ENCODE results near the gene ESRP2. TPM values are rescaled to one million over a fixed set of nuclear protein-coding genes. Genes with fewer than 3 reads are reported as not detected.

Gene ESRP2
- total RNA-seq, 1 donor from 2014 or later, result 25.5 TPM

- TF ChIP-seq CTCF (conservative IDR thresholded peaks at IDR 0.05; ENCODE audit: low read depth, low read length), result no peak
- peak overlapping the region; percentile 71 for H3K4me3 ChIP-seq (ENCODE audit: low read depth, low read length)
- no peak for DNase-seq (ENCODE audit: low read depth)
These were observed 1.5 kb downstream of the ESRP2 start for GRCh38 chr16:68234188-68235107.

DNA sequence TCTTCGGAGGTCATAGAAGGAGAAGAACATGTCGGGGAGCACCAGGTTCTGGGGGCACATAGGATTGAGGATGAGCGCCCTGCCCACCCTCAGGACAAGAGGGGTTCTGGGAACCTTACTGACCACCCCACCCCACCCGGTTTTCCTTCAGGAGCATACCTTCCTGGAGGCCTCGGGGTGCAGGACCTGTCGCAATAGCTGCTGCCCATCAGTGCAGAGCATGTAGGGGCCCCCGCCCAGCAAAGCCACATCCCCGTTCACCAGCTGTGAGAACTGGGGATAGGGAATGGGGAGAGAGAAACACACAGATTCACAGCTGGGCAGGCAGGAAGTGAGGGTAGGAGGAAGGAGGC is 2.1 kb downstream of the ESRP2 start:
- no peak for TF ChIP-seq CTCF (conservative IDR thresholded peaks at IDR 0.05; ENCODE audit: low read depth, low read length)
- no peak overlapping the region for H3K4me3 ChIP-seq (ENCODE audit: low read depth, low read length)
- DNase-seq (ENCODE audit: low read depth), result no peak

GRCh38 chr16:68233085-68233834 is 2.7 kb downstream of the ESRP2 start:
- no peak overlapping the region for H3K4me3 ChIP-seq (ENCODE audit: low read depth, low read length)
- no peak for TF ChIP-seq CTCF (conservative IDR thresholded peaks at IDR 0.05; ENCODE audit: low read depth, low read length)
- no peak for DNase-seq (ENCODE audit: low read depth)

GRCh38 chr16:68232335-68232734 is 3.6 kb downstream of the ESRP2 start:
- DNase-seq (ENCODE audit: low read depth), result no peak
- no peak overlapping the region for H3K4me3 ChIP-seq (ENCODE audit: low read depth, low read length)
- TF ChIP-seq CTCF (conservative IDR thresholded peaks at IDR 0.05; ENCODE audit: low read depth, low read length), result no peak

- TF ChIP-seq CTCF (conservative IDR thresholded peaks at IDR 0.05; ENCODE audit: low read depth, low read length), result no peak
- no peak for DNase-seq (ENCODE audit: low read depth)
These were observed 4.4 kb downstream of the ESRP2 start for GRCh38 chr16:68231384-68232136.

GRCh38 chr16:68230956-68231355 is 5.0 kb downstream of the ESRP2 start:
- no peak for TF ChIP-seq CTCF (conservative IDR thresholded peaks at IDR 0.05; ENCODE audit: low read depth, low read length)
- DNase-seq (ENCODE audit: low read depth), result no peak
- H3K4me3 ChIP-seq (ENCODE audit: low read depth, low read length), result no peak overlapping the region

More at GRCh38 chr16:68231384-68232136, 4.4 kb downstream of the ESRP2 start:
- no peak overlapping the region for H3K4me3 ChIP-seq (ENCODE audit: low read depth, low read length)

Measured in epithelial cell of proximal tubule (primary cell).